Ishikawa (cell line): Measurements from ENCODE around the gene ARHGAP12.

ENCODE experiments used
- CEBPB ChIP-seq: IDR thresholded peaks from 2 replicates; pipeline ENCODE4 v1.6.1; 2012
- CREB1 ChIP-seq: IDR thresholded peaks from 2 replicates; pipeline ENCODE4 v1.6.1; 2012; ENCODE audit warnings: low read depth
- EGR1 ChIP-seq: IDR thresholded peaks from 2 replicates; pipeline ENCODE4 v1.6.1; 2012
- EP300 ChIP-seq: IDR thresholded peaks from 2 replicates; pipeline ENCODE4 v1.6.1; 2012; ENCODE audit warnings: borderline replicate concordance
- FOXM1 ChIP-seq: IDR thresholded peaks from 2 replicates; pipeline ENCODE4 v1.6.1; 2012; ENCODE audit warnings: low read depth, borderline replicate concordance
- NFIC ChIP-seq: IDR thresholded peaks from 2 replicates; pipeline ENCODE4 v1.6.1; 2012
- RAD21 ChIP-seq: IDR thresholded peaks from 2 replicates; pipeline ENCODE4 v1.6.1; 2012; ENCODE audit warnings: low read depth
- TAF1 ChIP-seq: IDR thresholded peaks from 2 replicates; pipeline ENCODE4 v1.6.1; 2012; ENCODE audit warnings: low read depth, mild to moderate bottlenecking
- TCF12 ChIP-seq: IDR thresholded peaks from 2 replicates; pipeline ENCODE4 v1.6.1; 2012; ENCODE audit warnings: low read depth
- TEAD4 ChIP-seq: IDR thresholded peaks from 2 replicates; pipeline ENCODE4 v1.6.1; 2012
- YY1 ChIP-seq: IDR thresholded peaks from 2 replicates; pipeline ENCODE4 v1.6.1; 2012; ENCODE audit warnings: low read depth
- ZBTB7A ChIP-seq: IDR thresholded peaks from 2 replicates; pipeline ENCODE4 v1.6.1; 2012; ENCODE audit warnings: low read depth
- TF ChIP-seq, protein P1 (sequence below): IDR thresholded peaks from 2 replicates; pipeline ENCODE4 v1.6.1; 2012; ENCODE audit warnings: low read depth, mild to moderate bottlenecking
- TF ChIP-seq, protein P2 (sequence below): IDR thresholded peaks from 2 replicates; pipeline ENCODE4 v1.6.1; 2012
- TF ChIP-seq, protein P3 (sequence below): IDR thresholded peaks from 2 replicates; pipeline ENCODE4 v1.6.1; 2012

ARHGAP12 gene

DNA sequence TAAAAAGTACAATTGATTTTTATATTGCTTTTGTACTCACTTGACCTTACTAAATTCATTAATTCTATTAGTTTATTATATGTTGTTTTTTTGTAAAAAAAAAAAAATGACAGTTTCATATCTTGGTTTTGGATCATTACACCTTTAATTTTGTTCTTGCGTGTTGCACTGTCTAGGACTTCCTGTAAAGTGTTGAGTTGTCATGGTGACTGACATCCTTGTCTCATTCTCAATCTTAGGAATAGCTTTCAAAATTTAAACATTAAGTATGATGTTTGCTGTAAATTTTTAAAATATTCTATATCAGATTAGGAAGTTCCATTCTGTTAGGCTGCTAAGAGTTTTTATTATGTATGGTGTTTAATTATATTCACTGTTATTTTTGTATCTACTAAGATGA lies 139.1 kb downstream of the ARHGAP12 start:
- TF ChIP-seq TEAD4 (no peak), TCF12 (no peak), YY1 (no peak), FOXM1 (no peak), ZBTB7A (no peak)
- TF ChIP-seq, protein P1, sequence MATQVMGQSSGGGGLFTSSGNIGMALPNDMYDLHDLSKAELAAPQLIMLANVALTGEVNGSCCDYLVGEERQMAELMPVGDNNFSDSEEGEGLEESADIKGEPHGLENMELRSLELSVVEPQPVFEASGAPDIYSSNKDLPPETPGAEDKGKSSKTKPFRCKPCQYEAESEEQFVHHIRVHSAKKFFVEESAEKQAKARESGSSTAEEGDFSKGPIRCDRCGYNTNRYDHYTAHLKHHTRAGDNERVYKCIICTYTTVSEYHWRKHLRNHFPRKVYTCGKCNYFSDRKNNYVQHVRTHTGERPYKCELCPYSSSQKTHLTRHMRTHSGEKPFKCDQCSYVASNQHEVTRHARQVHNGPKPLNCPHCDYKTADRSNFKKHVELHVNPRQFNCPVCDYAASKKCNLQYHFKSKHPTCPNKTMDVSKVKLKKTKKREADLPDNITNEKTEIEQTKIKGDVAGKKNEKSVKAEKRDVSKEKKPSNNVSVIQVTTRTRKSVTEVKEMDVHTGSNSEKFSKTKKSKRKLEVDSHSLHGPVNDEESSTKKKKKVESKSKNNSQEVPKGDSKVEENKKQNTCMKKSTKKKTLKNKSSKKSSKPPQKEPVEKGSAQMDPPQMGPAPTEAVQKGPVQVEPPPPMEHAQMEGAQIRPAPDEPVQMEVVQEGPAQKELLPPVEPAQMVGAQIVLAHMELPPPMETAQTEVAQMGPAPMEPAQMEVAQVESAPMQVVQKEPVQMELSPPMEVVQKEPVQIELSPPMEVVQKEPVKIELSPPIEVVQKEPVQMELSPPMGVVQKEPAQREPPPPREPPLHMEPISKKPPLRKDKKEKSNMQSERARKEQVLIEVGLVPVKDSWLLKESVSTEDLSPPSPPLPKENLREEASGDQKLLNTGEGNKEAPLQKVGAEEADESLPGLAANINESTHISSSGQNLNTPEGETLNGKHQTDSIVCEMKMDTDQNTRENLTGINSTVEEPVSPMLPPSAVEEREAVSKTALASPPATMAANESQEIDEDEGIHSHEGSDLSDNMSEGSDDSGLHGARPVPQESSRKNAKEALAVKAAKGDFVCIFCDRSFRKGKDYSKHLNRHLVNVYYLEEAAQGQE, result no peak
- TF ChIP-seq, protein P2, sequence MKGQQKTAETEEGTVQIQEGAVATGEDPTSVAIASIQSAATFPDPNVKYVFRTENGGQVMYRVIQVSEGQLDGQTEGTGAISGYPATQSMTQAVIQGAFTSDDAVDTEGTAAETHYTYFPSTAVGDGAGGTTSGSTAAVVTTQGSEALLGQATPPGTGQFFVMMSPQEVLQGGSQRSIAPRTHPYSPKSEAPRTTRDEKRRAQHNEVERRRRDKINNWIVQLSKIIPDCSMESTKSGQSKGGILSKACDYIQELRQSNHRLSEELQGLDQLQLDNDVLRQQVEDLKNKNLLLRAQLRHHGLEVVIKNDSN, result no peak

DNA sequence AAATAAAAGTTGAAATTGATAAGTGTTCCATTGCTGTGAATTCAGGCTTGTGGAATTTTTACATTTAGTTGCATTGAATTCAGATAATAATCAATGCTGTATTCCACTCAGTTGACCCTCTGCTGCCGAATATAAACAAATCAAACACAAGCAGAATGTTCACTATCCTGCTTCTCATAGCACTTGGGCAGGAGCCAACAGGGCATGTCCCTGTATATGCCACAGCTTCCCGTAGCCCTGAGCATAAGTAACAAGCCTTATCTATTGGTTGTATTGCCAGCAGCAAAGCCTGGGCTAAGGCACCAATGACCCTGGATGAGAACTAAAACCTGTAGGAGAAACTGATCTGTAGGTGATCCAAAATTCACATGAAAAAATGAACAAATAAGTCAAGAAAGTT lies 145.9 kb downstream of the ARHGAP12 start:
- TF ChIP-seq, protein P2, result no peak
- TF ChIP-seq YY1 (no peak), CEBPB (no peak), EGR1 (no peak), RAD21 (no peak), CREB1 (no peak), TAF1 (no peak), FOXM1 (no peak), ZBTB7A (no peak), NFIC (no peak), EP300 (no peak), TCF12 (no peak), TEAD4 (no peak)
- TF ChIP-seq, protein P3, sequence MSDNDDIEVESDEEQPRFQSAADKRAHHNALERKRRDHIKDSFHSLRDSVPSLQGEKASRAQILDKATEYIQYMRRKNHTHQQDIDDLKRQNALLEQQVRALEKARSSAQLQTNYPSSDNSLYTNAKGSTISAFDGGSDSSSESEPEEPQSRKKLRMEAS, result no peak
- TF ChIP-seq, protein P1, result no peak

DNA sequence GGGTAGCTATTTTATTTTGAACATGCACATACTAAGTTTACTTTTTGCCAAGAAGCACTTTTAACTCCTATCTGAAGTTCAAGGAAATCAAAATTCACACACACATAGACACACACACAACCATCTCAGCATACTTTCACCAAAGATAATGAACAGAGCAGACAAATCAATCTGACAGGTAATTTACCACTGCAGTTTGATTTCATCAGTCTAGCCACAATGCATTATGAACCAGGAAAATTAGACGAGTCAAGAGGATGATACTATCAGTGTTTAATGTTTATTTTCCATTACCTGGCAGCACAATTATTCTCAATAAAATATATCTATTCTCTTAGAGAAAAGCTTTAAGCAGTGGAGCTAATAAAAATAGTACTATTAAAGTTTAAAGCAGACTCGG lies 147.9 kb downstream of the ARHGAP12 start:
- TF ChIP-seq FOXM1, result no peak
- TF ChIP-seq TEAD4, result no peak
- no peak for TF ChIP-seq YY1
- no peak for TF ChIP-seq EP300
- TF ChIP-seq, protein P1, result no peak

DNA sequence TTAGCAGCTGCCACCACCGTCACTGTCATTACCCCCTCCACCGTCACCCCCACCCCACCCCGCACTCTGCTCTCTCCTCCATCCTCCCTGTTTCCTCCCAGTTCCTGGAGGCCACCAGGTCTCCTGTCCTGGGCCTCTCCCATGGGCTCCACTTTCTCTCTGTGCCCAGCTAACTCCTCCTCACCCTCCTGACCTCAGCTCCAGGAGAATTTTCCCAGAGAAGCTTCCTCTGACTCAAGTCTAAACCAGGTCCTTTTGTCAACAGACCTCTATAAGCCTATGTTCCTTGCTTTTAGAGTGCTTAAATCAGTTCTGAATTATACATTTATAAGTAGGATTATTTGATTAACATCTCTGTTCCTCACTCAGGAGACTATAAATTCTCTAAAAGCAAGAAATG lies 150.0 kb downstream of the ARHGAP12 start:
- TF ChIP-seq, protein P2, result no peak
- TF ChIP-seq CEBPB, result no peak
- TF ChIP-seq NFIC, result no peak
- TF ChIP-seq ZBTB7A, result no peak
- TF ChIP-seq TCF12, result no peak
- no peak for TF ChIP-seq EP300
- TF ChIP-seq YY1, result no peak
- TF ChIP-seq, protein P3, result no peak
- no peak for TF ChIP-seq CREB1
- TF ChIP-seq EGR1, result no peak
- TF ChIP-seq TAF1, result no peak
- no peak for TF ChIP-seq FOXM1
